ENCODE data around the gene RBM47.
"Not testable (repeated sequence)": the region's sequence is repeated elsewhere in the genome, so short reads cannot be mapped to it uniquely, and the experiment has no call there.

RBM47 gene

GRCh38 chr4:40484346-40485090 lies 145.1 kb downstream of the RBM47 start:
- DNase-seq, result no peak

GRCh38 chr4:40482985-40483647 lies 146.5 kb downstream of the RBM47 start:
- no peak for DNase-seq

- no peak for DNase-seq
Observed at GRCh38 chr4:40481977-40482376, 147.7 kb downstream of the RBM47 start.

- no peak for DNase-seq
Observed at GRCh38 chr4:40480291-40480690, 149.4 kb downstream of the RBM47 start.

- DNase-seq, result no peak
Observed at GRCh38 chr4:40479378-40479777, 150.3 kb downstream of the RBM47 start.

- DNase-seq, result no peak
Observed at GRCh38 chr4:40475609-40476008, 154.1 kb downstream of the RBM47 start.

- no peak for DNase-seq
Observed at GRCh38 chr4:40473578-40474388, 155.9 kb downstream of the RBM47 start.

GRCh38 chr4:40471923-40472322 lies 157.7 kb downstream of the RBM47 start:
- peak; percentile 18 for DNase-seq

GRCh38 chr4:40466789-40467188 lies 162.9 kb downstream of the RBM47 start:
- no peak for DNase-seq

GRCh38 chr4:40462326-40462725 lies 167.3 kb downstream of the RBM47 start:
- DNase-seq, result no peak

- no peak for DNase-seq
Observed at GRCh38 chr4:40461879-40462278, 167.8 kb downstream of the RBM47 start.

GRCh38 chr4:40461062-40461461 lies 168.6 kb downstream of the RBM47 start:
- no peak for DNase-seq

- no peak for DNase-seq
Observed at GRCh38 chr4:40458683-40459082, 171.0 kb downstream of the RBM47 start.

- no peak for DNase-seq
Observed at GRCh38 chr4:40458109-40458508, 171.6 kb downstream of the RBM47 start.

GRCh38 chr4:40455340-40455902 lies 174.2 kb downstream of the RBM47 start:
- no peak for DNase-seq

GRCh38 chr4:40454816-40455215 lies 174.8 kb downstream of the RBM47 start:
- DNase-seq, result no peak

GRCh38 chr4:40453912-40454311 lies 175.8 kb downstream of the RBM47 start:
- DNase-seq, result no peak

- no peak for DNase-seq
Observed at GRCh38 chr4:40448875-40449274, 180.8 kb downstream of the RBM47 start.

GRCh38 chr4:40446839-40447238 lies 182.8 kb downstream of the RBM47 start:
- no peak for DNase-seq

- not testable (repeated sequence) for DNase-seq
Observed at GRCh38 chr4:40446261-40446750, 183.4 kb downstream of the RBM47 start.

GRCh38 chr4:40445671-40446070 lies 184.0 kb downstream of the RBM47 start:
- DNase-seq, result no peak

- DNase-seq, result no peak
Observed at GRCh38 chr4:40441430-40441829, 188.2 kb downstream of the RBM47 start.

- DNase-seq, result no peak
Observed at GRCh38 chr4:40439519-40439918, 190.1 kb downstream of the RBM47 start.

Measured in fibroblast of skin of abdomen (primary cell).